Muscle layer of colon (tissue), 2 donors: ENCODE results near the gene ZG16.
"Not testable (repeated sequence)": the region's sequence is repeated elsewhere in the genome, so short reads cannot be mapped to it uniquely, and the experiment has no call there.

ENCODE experiments used
- H3K27ac ChIP-seq: one replicate; pipeline ENCODE4 v1.7.0; 2013; ENCODE audit warnings: low read depth, mild to moderate bottlenecking, low read length, moderate library complexity
- H3K27me3 ChIP-seq, 2 donors: one replicate each; pipeline ENCODE4 v1.7.0; 2013; ENCODE audit warnings: low read length in 2 of 2, mild to moderate bottlenecking in 2 of 2; ENCODE audit not compliant: insufficient read depth in 2 of 2, control insufficient read depth in 1 of 2
- H3K36me3 ChIP-seq: one replicate; pipeline ENCODE4 v1.7.0; 2013; ENCODE audit warnings: mild to moderate bottlenecking, low read length; ENCODE audit not compliant: insufficient read depth
- H3K4me1 ChIP-seq: one replicate; pipeline ENCODE4 v1.7.0; 2013; ENCODE audit warnings: mild to moderate bottlenecking, low read length; ENCODE audit not compliant: insufficient read depth
- H3K4me3 ChIP-seq, 2 donors: one replicate each; pipeline ENCODE4 v1.7.0; 2013; ENCODE audit warnings: low read length in 2 of 2, low read depth in 1 of 2, mild to moderate bottlenecking in 1 of 2, moderate library complexity in 1 of 2
- H3K9ac ChIP-seq: one replicate; pipeline ENCODE4 v1.7.0; 2013; ENCODE audit warnings: low read length
- H3K9me3 ChIP-seq: one replicate; pipeline ENCODE4 v1.7.0; 2013; ENCODE audit warnings: mild to moderate bottlenecking, low read length
- donor health status: abdominal sarcoma.
- donor health status: Adenocarcinoma of cecum.

The ZG16 gene

DNA sequence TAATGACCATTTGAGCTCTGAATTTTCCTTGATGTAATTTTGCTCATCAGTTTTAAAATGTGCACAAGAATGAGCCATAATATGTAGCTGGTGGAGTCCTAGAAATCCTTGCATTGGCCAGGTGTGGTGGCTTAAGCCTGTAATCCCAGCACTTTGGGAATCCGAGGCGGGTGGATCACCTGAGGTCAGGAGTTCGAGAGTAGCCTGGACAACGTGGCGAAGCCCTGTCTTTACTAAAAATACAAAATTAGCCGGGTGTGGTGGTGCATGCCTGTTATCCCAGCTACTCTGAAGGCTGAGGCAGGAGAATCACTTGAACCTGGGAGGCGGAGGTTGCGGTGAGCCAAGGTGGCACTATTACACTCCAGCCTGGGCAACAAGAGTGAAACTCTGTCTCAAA is 21.0 kb upstream of the ZG16 start:
- not testable (repeated sequence) for H3K36me3 ChIP-seq, H3K27ac ChIP-seq

GRCh38 chr16:29757950-29758466 is 20.0 kb upstream of the ZG16 start:
- no peaks in the 10 kb centered on the region for H3K4me1 ChIP-seq
- H3K4me3 ChIP-seq: no peak overlapping the region
- no peak overlapping the region for H3K9ac ChIP-seq
- no peaks in the 10 kb centered on the region for H3K36me3 ChIP-seq
- no peaks in the 10 kb centered on the region for H3K9me3 ChIP-seq
- no peak overlapping the region for H3K27ac ChIP-seq
- H3K27me3 ChIP-seq: no peaks in the 10 kb centered on the region

More for the DNA sequence above, 21.0 kb upstream of the ZG16 start:
- H3K4me1 ChIP-seq, H3K9ac ChIP-seq, H3K4me3 ChIP-seq, H3K9me3 ChIP-seq, H3K27me3 ChIP-seq: not testable (repeated sequence)

DNA sequence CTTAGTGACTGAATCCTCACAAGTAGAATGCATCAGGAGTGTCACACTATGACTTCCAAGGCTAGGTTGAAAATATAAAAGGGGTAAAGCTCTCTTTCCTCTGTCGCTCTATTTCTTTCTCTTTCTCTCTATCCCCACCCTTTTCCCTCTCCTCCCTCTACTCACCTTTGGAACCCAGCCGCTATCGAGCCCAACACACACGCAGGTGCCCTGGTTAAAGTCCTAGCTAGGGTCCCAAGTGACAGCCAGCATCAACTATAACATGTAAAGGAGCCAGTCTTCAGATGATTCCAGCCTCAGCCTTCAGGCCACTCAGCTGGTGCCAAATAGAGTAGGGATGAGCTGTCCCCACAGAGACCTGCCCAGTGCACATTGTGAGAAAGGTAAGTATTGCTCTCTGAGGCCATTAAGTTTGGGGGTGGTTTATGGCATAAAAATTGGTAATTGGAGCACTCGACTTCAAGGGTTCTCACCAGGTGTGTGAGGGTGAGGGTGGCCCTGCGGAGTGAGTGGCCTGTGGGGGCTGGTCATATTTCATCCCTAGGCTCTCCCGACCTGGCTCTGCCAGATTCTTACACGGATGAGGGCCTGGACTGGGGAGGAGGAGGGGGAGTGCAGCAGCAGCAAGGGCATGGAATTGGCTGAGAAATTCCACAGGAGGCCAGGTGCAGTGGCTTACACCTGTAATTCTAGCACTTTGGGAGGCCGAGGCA is 17.3 kb upstream of the ZG16 start:
- no peaks in the 10 kb centered on the region for H3K36me3 ChIP-seq
- H3K27ac ChIP-seq: no peak overlapping the region
- H3K9ac ChIP-seq: no peak overlapping the region
- no peaks in the 10 kb centered on the region for H3K27me3 ChIP-seq
- H3K9me3 ChIP-seq: no peaks in the 10 kb centered on the region
- no peaks in the 10 kb centered on the region for H3K4me1 ChIP-seq
- no peak overlapping the region for H3K4me3 ChIP-seq

DNA sequence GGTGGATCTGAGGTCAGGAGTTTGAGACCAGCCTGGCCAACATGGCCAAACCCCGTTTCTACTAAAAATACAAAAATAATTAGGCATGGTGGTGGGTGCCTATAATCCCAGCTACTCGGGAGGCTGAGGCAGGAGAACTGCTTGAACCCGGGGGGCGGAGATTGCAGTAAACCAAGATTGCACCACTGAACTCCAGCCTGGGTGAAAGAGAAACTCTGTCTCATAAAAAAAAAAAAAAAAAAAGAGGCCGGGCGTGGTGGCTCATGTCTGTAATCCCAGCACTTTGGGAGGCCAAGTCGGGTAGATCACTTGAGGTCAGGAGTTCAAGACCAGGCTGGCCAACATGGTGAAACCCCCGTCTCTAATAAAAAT is 16.8 kb upstream of the ZG16 start:
- H3K27ac ChIP-seq, H3K4me3 ChIP-seq, H3K36me3 ChIP-seq, H3K9me3 ChIP-seq, H3K4me1 ChIP-seq, H3K9ac ChIP-seq, H3K27me3 ChIP-seq: not testable (repeated sequence)

DNA sequence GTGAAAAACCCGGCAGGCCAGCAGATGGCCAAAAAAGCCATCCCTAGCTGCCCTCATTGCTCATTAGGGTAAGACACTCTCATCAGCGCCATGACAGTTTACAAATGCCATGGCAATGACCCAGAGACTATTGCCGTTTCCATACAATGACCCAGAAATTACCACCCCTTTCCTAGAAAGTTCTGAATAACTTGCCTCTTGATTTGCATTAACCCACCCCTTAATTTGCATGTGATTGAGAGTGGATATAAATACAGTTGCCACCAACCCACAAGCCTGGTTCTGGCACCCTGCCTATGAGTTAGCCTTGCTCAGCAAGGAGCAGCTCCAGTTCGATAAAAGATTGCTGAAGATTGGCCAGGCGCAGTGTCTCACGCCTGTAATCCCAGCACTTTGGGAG is 16.2 kb upstream of the ZG16 start:
- Histone ChIP-seq H3K4me1 (no peaks in the 10 kb centered on the region), H3K27ac (no peak overlapping the region), H3K4me3 (no peak overlapping the region), H3K27me3 (no peaks in the 10 kb centered on the region), H3K9ac (no peak overlapping the region), H3K36me3 (no peaks in the 10 kb centered on the region), H3K9me3 (no peaks in the 10 kb centered on the region)

GRCh38 chr16:29763326-29763725 is 14.7 kb upstream of the ZG16 start:
- Histone ChIP-seq H3K27ac (no peak overlapping the region), H3K27me3 (no peaks in the 10 kb centered on the region), H3K9ac (no peak overlapping the region), H3K36me3 (no peaks in the 10 kb centered on the region), H3K4me1 (no peaks in the 10 kb centered on the region), H3K9me3 (no peaks in the 10 kb centered on the region), H3K4me3 (no peak overlapping the region)

DNA sequence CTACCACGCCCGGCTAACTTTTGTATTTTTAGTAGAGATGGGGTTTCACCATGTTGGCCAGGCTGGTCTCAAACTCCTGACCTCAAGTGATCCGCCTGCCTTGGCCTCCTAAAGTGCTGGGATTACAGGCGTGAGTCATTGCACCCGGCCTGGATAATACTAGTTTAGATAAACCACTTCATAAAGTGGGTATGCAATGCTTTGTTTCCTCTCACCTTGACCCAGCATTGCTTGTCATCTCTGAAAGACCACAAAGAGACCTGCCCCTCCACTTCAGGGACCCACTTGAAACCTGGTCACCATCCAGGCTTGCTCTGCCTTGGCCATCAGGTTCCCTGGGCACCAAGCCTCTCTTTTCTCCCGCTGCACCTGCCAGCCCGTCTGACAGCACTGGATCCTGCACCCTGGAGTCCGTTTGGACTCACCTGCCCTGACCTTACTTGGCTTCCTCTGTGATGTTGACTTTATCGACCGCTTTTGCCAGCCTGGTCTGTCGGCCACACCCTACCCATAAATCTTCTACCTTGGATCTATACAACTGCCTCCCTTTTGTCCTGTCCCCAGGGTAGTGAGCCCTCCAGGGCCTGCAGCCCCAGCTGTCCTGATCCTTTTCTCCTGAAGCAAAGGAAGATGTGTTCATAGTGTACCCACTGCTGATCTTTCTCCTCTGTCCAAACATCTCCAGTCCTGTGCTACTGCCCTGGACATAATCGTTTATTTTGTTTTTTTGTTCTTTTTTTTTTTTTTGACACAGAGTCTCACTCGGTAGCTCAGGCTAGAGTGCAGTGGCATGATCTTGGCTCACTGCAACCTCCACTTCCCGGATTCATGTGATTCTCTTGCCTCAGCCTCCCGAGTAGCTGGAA is 12.7 kb upstream of the ZG16 start:
- H3K9me3 ChIP-seq: no peaks in the 10 kb centered on the region
- no peak overlapping the region for H3K27ac ChIP-seq
- H3K4me1 ChIP-seq: no peaks in the 10 kb centered on the region
- H3K9ac ChIP-seq: no peak overlapping the region
- H3K36me3 ChIP-seq: no peaks in the 10 kb centered on the region
- H3K4me3 ChIP-seq: no peak overlapping the region
- no peaks in the 10 kb centered on the region for H3K27me3 ChIP-seq

DNA sequence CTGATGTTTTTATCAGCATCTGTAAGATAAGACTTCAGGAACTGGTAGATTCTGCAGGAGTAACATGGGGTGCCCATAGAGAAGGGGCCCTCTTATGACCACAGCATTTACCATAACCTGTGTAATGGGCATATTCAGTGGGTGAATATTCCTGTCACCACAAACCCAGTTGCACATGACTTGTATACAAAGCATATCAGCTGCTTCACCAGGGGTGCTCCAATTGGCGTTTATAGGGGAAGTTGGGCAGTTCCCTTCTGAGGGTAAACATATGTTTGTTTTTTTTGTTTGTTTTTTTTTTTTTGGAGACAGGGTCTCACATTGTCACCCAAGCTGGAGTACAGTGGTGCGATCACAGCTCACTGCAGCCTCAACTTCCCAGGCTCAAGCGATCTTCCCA is 11.5 kb upstream of the ZG16 start:
- H3K36me3 ChIP-seq: no peaks in the 10 kb centered on the region
- no peak overlapping the region for H3K4me3 ChIP-seq
- H3K27me3 ChIP-seq: no peaks in the 10 kb centered on the region
- no peaks in the 10 kb centered on the region for H3K4me1 ChIP-seq
- no peak overlapping the region for H3K9ac ChIP-seq
- no peak overlapping the region for H3K27ac ChIP-seq
- no peaks in the 10 kb centered on the region for H3K9me3 ChIP-seq

DNA sequence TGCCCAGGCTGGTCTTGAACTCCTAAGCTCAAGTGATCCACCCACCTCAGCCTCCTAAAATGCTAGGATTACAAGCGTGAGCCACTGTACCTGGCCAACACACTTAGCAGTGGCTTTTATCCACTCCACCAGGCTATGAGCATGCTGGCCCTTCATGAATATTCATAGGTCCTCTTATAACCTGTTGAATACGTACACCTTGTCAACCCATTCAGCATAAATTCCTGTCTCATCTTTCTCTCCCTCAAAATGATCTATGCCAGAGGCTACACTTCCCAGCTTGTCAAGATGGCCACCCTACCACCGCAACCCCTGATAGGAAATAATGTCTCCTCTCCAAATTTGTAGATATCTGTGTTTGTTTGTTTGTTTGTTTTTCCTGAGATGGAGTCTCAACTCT is 11.0 kb upstream of the ZG16 start:
- no peak overlapping the region for H3K4me3 ChIP-seq
- H3K27ac ChIP-seq: no peak overlapping the region
- no peaks in the 10 kb centered on the region for H3K9me3 ChIP-seq

DNA sequence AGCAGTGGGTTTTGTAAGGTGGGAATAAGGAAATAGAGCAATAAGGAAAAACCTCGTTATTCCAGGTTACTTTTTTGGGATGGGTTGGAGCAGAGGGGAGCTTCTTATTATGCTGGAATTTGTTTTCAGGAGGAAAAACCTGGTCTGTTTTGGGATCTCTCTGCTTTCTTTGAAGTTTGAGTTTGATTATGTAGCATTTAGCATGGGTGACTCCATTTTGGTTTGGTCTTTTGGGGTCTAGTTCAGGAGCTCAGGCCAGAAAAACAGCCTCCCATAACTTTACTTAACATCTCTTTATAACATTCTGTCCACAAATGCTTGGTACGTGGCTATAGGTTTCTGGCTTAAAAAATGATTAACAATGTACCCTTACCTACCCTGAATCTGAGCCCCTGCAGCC is 8.5 kb upstream of the ZG16 start:
- Histone ChIP-seq H3K27me3 (no peaks in the 10 kb centered on the region), H3K4me3 (no peak overlapping the region), H3K4me1 (no peaks in the 10 kb centered on the region), H3K9me3 (no peaks in the 10 kb centered on the region), H3K27ac (no peak overlapping the region), H3K9ac (no peak overlapping the region), H3K36me3 (no peaks in the 10 kb centered on the region)

More for the DNA sequence above, 11.0 kb upstream of the ZG16 start:
- no peaks in the 10 kb centered on the region for H3K27me3 ChIP-seq
- no peak overlapping the region for H3K9ac ChIP-seq
- H3K4me1 ChIP-seq: no peaks in the 10 kb centered on the region
- H3K36me3 ChIP-seq: no peaks in the 10 kb centered on the region

GRCh38 chr16:29770250-29770929 is 7.7 kb upstream of the ZG16 start:
- Histone ChIP-seq H3K4me1 (no peaks in the 10 kb centered on the region), H3K4me3 (no peak overlapping the region), H3K36me3 (no peaks in the 10 kb centered on the region), H3K27me3 (no peaks in the 10 kb centered on the region), H3K27ac (no peak overlapping the region), H3K9ac (no peak overlapping the region), H3K9me3 (no peaks in the 10 kb centered on the region)
